Erythroblast (primary cell): ENCODE results near the gene LNX2.

Experiments
- GATA1 ChIP-seq: IDR thresholded peaks from 2 replicates; pipeline ENCODE4 v1.6.1; 2011; ENCODE audit warnings: low read depth, mild to moderate bottlenecking, control low read depth, low read length, moderate library complexity
- POLR2A ChIP-seq: IDR thresholded peaks from 2 replicates; pipeline ENCODE4 v1.6.1; 2011; ENCODE audit warnings: mild to moderate bottlenecking, low read length

- TF ChIP-seq POLR2A = no peak
- no peak for TF ChIP-seq GATA1
Measured at GRCh38 chr13:27619093-27619727, 1.1 kb downstream of the LNX2 start.
